Measurements from ENCODE around the gene TSPYL2. TPM values are rescaled to one million over a fixed set of nuclear protein-coding genes. Genes with fewer than 3 reads are reported as not detected.

TSPYL2 gene
- total and polyA plus RNA-seq, 2 of the 4 experiments (the other 2 are of a cell fraction) = 19.2 to 49.7 TPM

GRCh38 chrX:53135581-53135980 is 53.4 kb downstream of the TSPYL2 start:
- Histone ChIP-seq H4K20me1 (ENCODE audit: insufficient read depth, low read length) (0 out of 2 replicates have a peak, but pooled peaks cover 4% of the 10 kb centered on the region), H4K8ac (ENCODE audit: low read depth in 2 of 2, low read length in 2 of 2) (no peak overlapping the region), H2AFZ (replicated peaks; ENCODE audit: low read length, poor library complexity) (no peak overlapping the region), H2BK5ac (ENCODE audit: low read depth, low read length, poor library complexity, severe bottlenecking) (no peak overlapping the region), H2BK120ac (ENCODE audit: low read depth, low read length) (no peak overlapping the region), H2BK15ac (ENCODE audit: low read depth, low read length) (no peak overlapping the region), H4K91ac (ENCODE audit: insufficient read depth, low read depth, low read length) (no peak overlapping the region), H3K18ac (ENCODE audit: low read depth, low read length) (no peak overlapping the region), H3K36me3 (ENCODE audit: control insufficient read depth, insufficient read depth, low read length) (peaks cover 5% of the 10 kb centered on the region; the same call in 1 of the 2 replicates), H3K9ac (ENCODE audit: low read depth, low read length) (no peak overlapping the region), H3K27me3 (ENCODE audit: control insufficient read depth, insufficient read depth, low read length) (peaks cover 9% of the 10 kb centered on the region), H3K27ac (ENCODE audit: insufficient read depth, low read length) (no peak overlapping the region), H2AK9ac (replicated peaks; ENCODE audit: low read depth, low read length, poor library complexity) (no peak overlapping the region), H3K4me3 (ENCODE audit: insufficient read depth, low read depth, low read length) (no peak overlapping the region), H3K56ac (ENCODE audit: extremely low read depth, insufficient read depth, low read length) (no peak overlapping the region), H4K5ac (ENCODE audit: low read depth, low read length) (no peak overlapping the region), H3K23ac (ENCODE audit: low read depth, low read length) (no peak overlapping the region), H3K4me2 (ENCODE audit: low read depth, low read length) (no peak overlapping the region), H2AK5ac (ENCODE audit: low read depth, low read length) (no peak overlapping the region), H3K4me1 (ENCODE audit: control insufficient read depth, insufficient read depth, low read length) (no peaks in the 10 kb centered on the region), H3K14ac (replicated peaks; ENCODE audit: low read depth, low read length) (no peak overlapping the region), H3K4ac (ENCODE audit: low read depth, low read length) (no peak overlapping the region), H2BK20ac (ENCODE audit: low read depth, low read length) (no peak overlapping the region), H3K9me3 (ENCODE audit: control insufficient read depth, insufficient read depth, low read length) (no peaks in the 10 kb centered on the region), H3K9me1 (ENCODE audit: insufficient read depth, low read length) (no peaks in the 10 kb centered on the region; the same call in 1 of the 2 replicates), H3K79me1 (ENCODE audit: low read depth in 1 of 2, low read length in 2 of 2) (no peaks in the 10 kb centered on the region)
- no peak for DNase-seq
- no peak for TF ChIP-seq RCOR1 (IDR thresholded peaks at IDR 0.05; ENCODE audit: insufficient replicate concordance, low read length)
- no peak for TF ChIP-seq CEBPB (IDR thresholded peaks at IDR 0.05; ENCODE audit: low read depth, low read length)
- no peak for TF ChIP-seq SMC3 (IDR thresholded peaks at IDR 0.05; ENCODE audit: low read depth, low read length)
- no peak for TF ChIP-seq POLR2A (IDR thresholded peaks at IDR 0.05; ENCODE audit: low read depth, low read length)
- TF ChIP-seq MXI1 (IDR thresholded peaks at IDR 0.05; ENCODE audit: borderline replicate concordance, low read depth, low read length) = no peak
- no peak for TF ChIP-seq FOS (IDR thresholded peaks at IDR 0.05; ENCODE audit: low read depth, low read length)
- TF ChIP-seq RFX5 (IDR thresholded peaks at IDR 0.05; ENCODE audit: low read depth, low read length) = no peak
- no peak for TF ChIP-seq USF2 (IDR thresholded peaks at IDR 0.05; ENCODE audit: low read depth, low read length)
- TF ChIP-seq MAZ (IDR thresholded peaks at IDR 0.05; ENCODE audit: borderline replicate concordance, low read depth, low read length) = no peak
- TF ChIP-seq RAD21 (IDR thresholded peaks at IDR 0.05; ENCODE audit: low read length) = no peak
- TF ChIP-seq ELK1 (IDR thresholded peaks at IDR 0.05; ENCODE audit: borderline replicate concordance, low read depth, low read length) = no peak
- no peak for TF ChIP-seq NFE2L2 (IDR thresholded peaks at IDR 0.05; ENCODE audit: low read depth, low read length)
- no peak for TF ChIP-seq CHD1 (IDR thresholded peaks at IDR 0.05; ENCODE audit: low read depth, low read length)
- no peak for TF ChIP-seq BHLHE40 (IDR thresholded peaks at IDR 0.05; ENCODE audit: low read depth, low read length)
- no peak for TF ChIP-seq CTCF (conservative IDR thresholded peaks at IDR 0.05; ENCODE audit: low read depth, low read length)
- no peak for TF ChIP-seq MAFK (IDR thresholded peaks at IDR 0.05; ENCODE audit: low read depth, low read length)
- in situ Hi-C loops (cut with MboI; ENCODE audit: low sequenced_read_pairs) (no loop called here), intact Hi-C loops (cut with micrococcal nuclease) (no loop called here), dilution Hi-C loops (cut with HindIII; ENCODE audit: low sequenced_read_pairs, unreplicated experiment) (no loop called here)
- no TSS peak for BruUV-seq (replicated peaks)
- 100% methylated on average over 1 of the region's 2 CpGs; no CpG with 5 or more reads in 1 of the 2 experiments for WGBS, 2 experiments (ENCODE audit: extremely low coverage in 2 of 2, insufficient read length in 1 of 2)
- ATAC-seq (ENCODE audit: low read depth) = no peak
- ChIA-PET CTCF (no interaction called here), POLR2A (ENCODE audit: unreplicated experiment) (no interaction called here)
